MM.1S (cell line): ENCODE data around the gene EBPL.
A peak's percentile ranks its signal among the peaks of the same experiment; 100 is the strongest.

Experiments
- DNase-seq: peaks from one replicate; pipeline ENCODE4 v3.0.0-alpha.2; 2015
- H2AFZ ChIP-seq: fragments of 300-600 bp; sonication (generic); 2 replicates; pipeline ENCODE4 v1.6.0; 2016; ENCODE audit warnings: antibody characterized with exemption, low read length
- H3F3A ChIP-seq: fragments of 300-600 bp; sonication (generic); 2 replicates; pipeline ENCODE4 v1.6.1; 2016; ENCODE audit warnings: mild to moderate bottlenecking, antibody characterized with exemption, low read length, moderate library complexity, mixed read lengths; ENCODE audit not compliant: insufficient read depth
- H3K27ac ChIP-seq: fragments of 300-600 bp; sonication (generic); 2 replicates; pipeline ENCODE4 v1.5.1; 2016; ENCODE audit warnings: mild to moderate bottlenecking, low read length
- H3K27me3 ChIP-seq: fragments of 300-600 bp; sonication (generic); replicated peaks from 2 replicates; pipeline ENCODE4 v1.6.0; 2016; ENCODE audit warnings: low read length; ENCODE audit not compliant: insufficient read depth
- H3K36me3 ChIP-seq: fragments of 300-600 bp; sonication (generic); replicated peaks from 2 replicates; pipeline ENCODE4 v1.6.1; 2016; ENCODE audit warnings: mild to moderate bottlenecking, low read length, mixed read lengths; ENCODE audit not compliant: insufficient read depth
- H3K4me1 ChIP-seq: fragments of 300-600 bp; sonication (generic); 2 replicates; pipeline ENCODE4 v1.6.1; 2016; ENCODE audit warnings: low read length, mixed read lengths
- H3K4me2 ChIP-seq: fragments of 300-600 bp; sonication (generic); 2 replicates; pipeline ENCODE4 v1.6.0; 2016; ENCODE audit warnings: low read depth, low read length
- H3K4me3 ChIP-seq: fragments of 300-600 bp; sonication (generic); 2 replicates; pipeline ENCODE4 v1.5.1; 2016; ENCODE audit warnings: low read length, mixed read lengths
- H3K79me2 ChIP-seq: fragments of 300-600 bp; sonication (generic); 2 replicates; pipeline ENCODE4 v1.6.1; 2016; ENCODE audit warnings: mixed run types, low read length, mixed read lengths
- H3K9ac ChIP-seq: fragments of 300-600 bp; sonication (generic); 2 replicates; pipeline ENCODE4 v1.6.1; 2016; ENCODE audit warnings: low read length, mixed read lengths
- H3K9me2 ChIP-seq: fragments of 300-600 bp; sonication (generic); replicated peaks from 2 replicates; pipeline ENCODE4 v1.6.1; 2016; ENCODE audit warnings: mild to moderate bottlenecking, low read length, mixed read lengths; ENCODE audit not compliant: insufficient read depth
- H3K9me3 ChIP-seq: fragments of 300-600 bp; sonication (generic); replicated peaks from 2 replicates; pipeline ENCODE4 v1.6.1; 2016; ENCODE audit warnings: mild to moderate bottlenecking, low read length, mixed read lengths; ENCODE audit not compliant: insufficient read depth
- H4K20me1 ChIP-seq: fragments of 300-600 bp; sonication (generic); 2 replicates; pipeline ENCODE4 v1.6.1; 2016; ENCODE audit warnings: mild to moderate bottlenecking, low read length, moderate library complexity, mixed read lengths; ENCODE audit not compliant: insufficient read depth
- CTCF ChIP-seq: fragments of 300-600 bp; sonication (generic); IDR thresholded peaks from 2 replicates; pipeline ENCODE4 v1.5.1; 2016; ENCODE audit warnings: antibody characterized with exemption, low read length, mixed read lengths
- EZH2 ChIP-seq: fragments of 300-600 bp; sonication (generic); optimal IDR thresholded peaks from 2 replicates; pipeline ENCODE3; 2017; ENCODE audit warnings: low read depth, mild to moderate bottlenecking, antibody characterized with exemption, low read length, mixed read lengths
- EZH2phosphoT487 ChIP-seq: fragments of 300-600 bp; sonication (generic); IDR thresholded peaks from 2 replicates; pipeline ENCODE4 v1.6.1; 2018; ENCODE audit warnings: antibody characterized with exemption, low read length

The EBPL gene

GRCh38 chr13:49629196-49629938 is 61.9 kb downstream of the EBPL start:
- Histone ChIP-seq H3K9me2 (no peaks in the 10 kb centered on the region), H3K27ac (no peak overlapping the region), H3K79me2 (no peaks in the 10 kb centered on the region), H3K4me3 (no peak overlapping the region), H3K36me3 (no peaks in the 10 kb centered on the region), H3K27me3 (no peaks in the 10 kb centered on the region), H4K20me1 (no peaks in the 10 kb centered on the region), H3K4me1 (no peaks in the 10 kb centered on the region), H2AFZ (no peak overlapping the region), H3K9me3 (no peaks in the 10 kb centered on the region), H3F3A (no peaks in the 10 kb centered on the region), H3K9ac (no peak overlapping the region), H3K4me2 (no peak overlapping the region)
- no peak for TF ChIP-seq EZH2
- no peak for TF ChIP-seq CTCF
- no peak for TF ChIP-seq EZH2phosphoT487
- no peak for DNase-seq

- H3K36me3 ChIP-seq: no peaks in the 10 kb centered on the region
- peak; percentile 30 for DNase-seq
- H3K4me2 ChIP-seq: peak within 1 kb of the TSS; percentile 49; the same call in 1 of the 2 replicates
- H3K27ac ChIP-seq: no peak within 1 kb of the TSS
- no peaks in the 10 kb centered on the region for H3K9me2 ChIP-seq
- no peaks in the 10 kb centered on the region for H3K9me3 ChIP-seq
- H3K9ac ChIP-seq: peak within 1 kb of the TSS; percentile 16; the same call in 1 of the 2 replicates
- H3K79me2 ChIP-seq: no peaks in the 10 kb centered on the region
- peak within 1 kb of the TSS; percentile 80 for H2AFZ ChIP-seq
- H3K4me3 ChIP-seq: peak within 1 kb of the TSS; percentile 53
- H4K20me1 ChIP-seq: no peaks in the 10 kb centered on the region
- TF ChIP-seq CTCF (no peak), EZH2phosphoT487 (no peak), EZH2 (no peak)
- H3K27me3 ChIP-seq: no peaks in the 10 kb centered on the region
- H3K4me1 ChIP-seq: no peaks in the 10 kb centered on the region
- no peaks in the 10 kb centered on the region for H3F3A ChIP-seq
These were observed 63.2 kb downstream of the EBPL start, which contains the start of gene ARL11 for GRCh38 chr13:49627831-49628652. ARL11 (plus strand) TSS chr13:49628507; CDS start chr13:49630448, 1,941 bp downstream.

- H3K9ac ChIP-seq: no peak overlapping the region
- H3K4me1 ChIP-seq: no peaks in the 10 kb centered on the region
- no peak overlapping the region for H2AFZ ChIP-seq
These were observed 65.8 kb downstream of the EBPL start for GRCh38 chr13:49625392-49626079.

More at GRCh38 chr13:49625392-49626079, 65.8 kb downstream of the EBPL start:
- Histone ChIP-seq H3K4me3 (no peak overlapping the region), H3K27me3 (no peaks in the 10 kb centered on the region), H3K4me2 (no peak overlapping the region), H3K27ac (no peak overlapping the region), H3F3A (no peaks in the 10 kb centered on the region), H3K9me2 (no peaks in the 10 kb centered on the region), H3K79me2 (no peaks in the 10 kb centered on the region), H3K9me3 (no peaks in the 10 kb centered on the region), H4K20me1 (no peaks in the 10 kb centered on the region), H3K36me3 (no peaks in the 10 kb centered on the region)
- TF ChIP-seq EZH2phosphoT487 (no peak), CTCF (no peak), EZH2 (no peak)
- DNase-seq: no peak
